Body of pancreas (tissue), 4 donors: ENCODE measurements around the gene NUP42.

Experiments
- CTCF ChIP-seq, 7 experiments: fragments of 450-650 bp in 4 of 7; fragments of 200-600 bp in 3 of 7; sonication (generic) in 3 of 7; IDR thresholded peaks; one replicate each; pipeline ENCODE4 v1.5.1; 2016 to 2019; ENCODE audit warnings: antibody characterized with exemption in 7 of 7
- POLR2A ChIP-seq, 3 donors: fragments of 450-650 bp; IDR thresholded peaks; one replicate each; pipeline ENCODE4 v1.6.1; 2016; ENCODE audit warnings: antibody characterized with exemption in 3 of 3, mild to moderate bottlenecking in 2 of 3

DNA sequence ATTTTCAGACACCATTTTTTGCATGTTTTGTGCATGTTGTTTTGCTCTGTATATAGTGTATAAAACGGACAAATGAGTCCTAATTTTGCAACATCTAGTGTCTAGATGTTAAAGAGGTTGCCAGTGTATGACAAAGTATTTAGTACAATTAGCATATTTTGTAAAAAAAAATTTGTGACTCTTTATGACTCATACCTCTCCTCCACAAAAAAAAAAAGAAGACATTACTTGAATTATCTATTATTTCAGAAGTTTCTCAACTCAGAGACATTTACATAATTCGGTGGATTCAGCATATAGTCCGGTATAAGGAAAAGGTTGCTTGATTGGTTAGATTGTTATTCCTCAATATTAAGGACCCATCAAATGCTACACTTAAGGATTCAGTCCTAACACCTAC is 26.0 kb downstream of the NUP42 start:
- TF ChIP-seq CTCF (IDR thresholded peaks at IDR 0.05), result no peak
- no peak for TF ChIP-seq POLR2A (IDR thresholded peaks at IDR 0.05)
